Osteoblast (primary cell): ENCODE measurements around the gene CHRNA4. TPM values are rescaled to one million over a fixed set of nuclear protein-coding genes. Genes with fewer than 3 reads are reported as not detected.

Experiments used
- DNase-seq: peaks from one replicate; pipeline ENCODE4 v3.0.0; 2011; ENCODE audit warnings: low spot score, mixed read lengths; ENCODE audit not compliant: insufficient read length; ENCODE audit errors: missing footprints
- H2AFZ ChIP-seq: 2 replicates; pipeline ENCODE4 v1.6.0; 2011; ENCODE audit warnings: mild to moderate bottlenecking, low read length
- H3K27ac ChIP-seq: 2 replicates; pipeline ENCODE4 v1.5.1; 2011; ENCODE audit warnings: mild to moderate bottlenecking, low read depth, low read length, moderate library complexity
- H3K27me3 ChIP-seq: 2 replicates; pipeline ENCODE4 v1.6.0; 2012; ENCODE audit warnings: mild to moderate bottlenecking, control low read depth, inconsistent platforms, low read length, moderate library complexity; ENCODE audit not compliant: insufficient read depth
- H3K36me3 ChIP-seq: 2 replicates; pipeline ENCODE4 v1.5.1; 2011; ENCODE audit warnings: mild to moderate bottlenecking, low read length, control low read depth, moderate library complexity; ENCODE audit not compliant: insufficient read depth
- H3K4me1 ChIP-seq: 2 replicates; pipeline ENCODE4 v1.5.1; 2011; ENCODE audit warnings: mild to moderate bottlenecking, low read length, control low read depth, moderate library complexity; ENCODE audit not compliant: insufficient read depth
- H3K4me2 ChIP-seq: 2 replicates; pipeline ENCODE4 v1.6.0; 2011; ENCODE audit warnings: mild to moderate bottlenecking, low read length; ENCODE audit not compliant: insufficient read depth
- H3K4me3 ChIP-seq: fragments of 200-600 bp; sonication (generic); 3 replicates; pipeline ENCODE4 v1.5.1; 2012; ENCODE audit warnings: mild to moderate bottlenecking, low read length, inconsistent platforms; ENCODE audit not compliant: insufficient read depth
- H3K79me2 ChIP-seq: 2 replicates; pipeline ENCODE4 v1.6.0; 2012; ENCODE audit warnings: mild to moderate bottlenecking, low read length, control low read depth, inconsistent platforms; ENCODE audit not compliant: insufficient read depth
- H3K9me3 ChIP-seq: 2 replicates; pipeline ENCODE4 v1.5.1; 2011; ENCODE audit warnings: low read depth, low read length, control low read depth
- H4K20me1 ChIP-seq: 2 replicates; pipeline ENCODE4 v1.6.0; 2012; ENCODE audit warnings: mild to moderate bottlenecking, low read length, control low read depth; ENCODE audit not compliant: insufficient read depth
- total RNA-seq: library from RNA; depleted of rRNA; stranded (reverse); fragments of >200 nt; gene quantifications from 2 replicates; pipeline ENCODE4 v1.2.3, GENCODE V29; 2012
- TF ChIP-seq, protein P1 (sequence below): IDR thresholded peaks from 2 replicates; pipeline ENCODE4 v1.5.1; 2011; ENCODE audit warnings: mild to moderate bottlenecking, low read depth, low read length, moderate library complexity; ENCODE audit errors: extremely low read depth

Gene CHRNA4
- total RNA-seq, 1 donor = not detected

DNA sequence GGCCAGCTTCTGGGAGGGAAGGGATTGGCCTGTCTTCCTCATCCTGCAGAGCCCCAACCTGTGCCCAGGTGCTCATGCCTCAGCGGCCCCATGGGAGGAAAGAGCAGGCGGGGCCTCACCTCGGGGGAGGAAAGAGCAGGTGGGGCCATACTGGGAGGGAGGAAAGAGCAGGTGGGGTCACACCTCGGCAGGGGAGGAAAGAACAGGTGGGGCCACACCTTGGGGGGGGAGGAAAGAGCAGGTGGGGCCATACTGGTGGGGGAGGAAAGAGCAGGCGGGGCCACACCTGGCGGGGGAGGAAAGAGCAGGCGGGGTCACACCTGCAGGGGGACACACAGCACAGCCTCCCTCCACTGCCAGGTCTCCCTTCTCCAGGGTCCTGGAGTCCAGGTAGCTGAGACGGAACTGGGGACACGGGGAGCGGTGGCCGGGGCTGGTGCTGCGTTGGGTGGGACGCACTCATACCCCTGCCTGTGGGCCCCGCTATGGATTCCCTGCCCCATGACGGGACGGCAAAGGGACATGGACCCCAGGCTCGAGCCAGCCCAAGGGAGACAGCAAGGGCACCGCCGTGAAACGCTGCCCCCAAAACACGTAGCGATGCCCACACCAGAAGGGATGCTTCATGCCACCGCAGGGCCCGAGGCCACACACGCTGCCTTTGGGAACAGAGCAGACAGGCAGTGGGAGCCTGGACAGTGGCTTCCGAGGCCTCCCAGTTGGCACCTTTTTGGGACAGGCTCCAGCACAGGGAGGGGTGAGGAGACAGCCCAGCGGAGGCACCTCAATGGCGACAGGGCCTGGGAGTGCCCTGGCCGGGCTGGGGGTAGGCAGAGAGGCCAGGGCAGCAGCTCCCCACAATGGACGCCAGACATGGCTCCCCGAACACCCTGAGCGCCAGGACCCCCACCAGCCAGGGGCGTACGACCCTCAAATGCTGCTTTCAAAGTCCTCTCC is 43.3 kb upstream of the CHRNA4 start:
- Histone ChIP-seq H3K27me3 (no peaks in the 10 kb centered on the region), H2AFZ (no peak overlapping the region), H3K4me1 (no peaks in the 10 kb centered on the region), H3K27ac (no peak overlapping the region), H3K4me3 (no peak overlapping the region), H3K9me3 (no peaks in the 10 kb centered on the region), H3K4me2 (no peak overlapping the region), H4K20me1 (no peaks in the 10 kb centered on the region), H3K79me2 (no peaks in the 10 kb centered on the region), H3K36me3 (no peaks in the 10 kb centered on the region)
- DNase-seq = no peak
- TF ChIP-seq, protein P1, sequence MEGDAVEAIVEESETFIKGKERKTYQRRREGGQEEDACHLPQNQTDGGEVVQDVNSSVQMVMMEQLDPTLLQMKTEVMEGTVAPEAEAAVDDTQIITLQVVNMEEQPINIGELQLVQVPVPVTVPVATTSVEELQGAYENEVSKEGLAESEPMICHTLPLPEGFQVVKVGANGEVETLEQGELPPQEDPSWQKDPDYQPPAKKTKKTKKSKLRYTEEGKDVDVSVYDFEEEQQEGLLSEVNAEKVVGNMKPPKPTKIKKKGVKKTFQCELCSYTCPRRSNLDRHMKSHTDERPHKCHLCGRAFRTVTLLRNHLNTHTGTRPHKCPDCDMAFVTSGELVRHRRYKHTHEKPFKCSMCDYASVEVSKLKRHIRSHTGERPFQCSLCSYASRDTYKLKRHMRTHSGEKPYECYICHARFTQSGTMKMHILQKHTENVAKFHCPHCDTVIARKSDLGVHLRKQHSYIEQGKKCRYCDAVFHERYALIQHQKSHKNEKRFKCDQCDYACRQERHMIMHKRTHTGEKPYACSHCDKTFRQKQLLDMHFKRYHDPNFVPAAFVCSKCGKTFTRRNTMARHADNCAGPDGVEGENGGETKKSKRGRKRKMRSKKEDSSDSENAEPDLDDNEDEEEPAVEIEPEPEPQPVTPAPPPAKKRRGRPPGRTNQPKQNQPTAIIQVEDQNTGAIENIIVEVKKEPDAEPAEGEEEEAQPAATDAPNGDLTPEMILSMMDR = no peak

GRCh38 chr20:63403403-63404105 is 42.4 kb upstream of the CHRNA4 start:
- no peak overlapping the region for H3K4me2 ChIP-seq
- H3K79me2 ChIP-seq = no peaks in the 10 kb centered on the region
- no peak overlapping the region for H3K27ac ChIP-seq
- H2AFZ ChIP-seq = no peak overlapping the region
- no peak overlapping the region for H3K4me3 ChIP-seq
- no peaks in the 10 kb centered on the region for H3K4me1 ChIP-seq
- no peak for DNase-seq
- no peaks in the 10 kb centered on the region for H4K20me1 ChIP-seq
- no peaks in the 10 kb centered on the region for H3K27me3 ChIP-seq
- TF ChIP-seq, protein P1 = no peak
- no peaks in the 10 kb centered on the region for H3K36me3 ChIP-seq
- H3K9me3 ChIP-seq = no peaks in the 10 kb centered on the region

- H4K20me1 ChIP-seq = no peaks in the 10 kb centered on the region
- no peaks in the 10 kb centered on the region for H3K36me3 ChIP-seq
- no peaks in the 10 kb centered on the region for H3K9me3 ChIP-seq
- TF ChIP-seq, protein P1 = no peak
- no peak for DNase-seq
- no peak overlapping the region for H3K4me2 ChIP-seq
- no peak overlapping the region for H2AFZ ChIP-seq
- no peaks in the 10 kb centered on the region for H3K4me1 ChIP-seq
- no peak overlapping the region for H3K27ac ChIP-seq
- no peaks in the 10 kb centered on the region for H3K27me3 ChIP-seq
- H3K79me2 ChIP-seq = no peaks in the 10 kb centered on the region
- H3K4me3 ChIP-seq = no peak overlapping the region
Measured at GRCh38 chr20:63402860-63403220, 41.7 kb upstream of the CHRNA4 start.

DNA sequence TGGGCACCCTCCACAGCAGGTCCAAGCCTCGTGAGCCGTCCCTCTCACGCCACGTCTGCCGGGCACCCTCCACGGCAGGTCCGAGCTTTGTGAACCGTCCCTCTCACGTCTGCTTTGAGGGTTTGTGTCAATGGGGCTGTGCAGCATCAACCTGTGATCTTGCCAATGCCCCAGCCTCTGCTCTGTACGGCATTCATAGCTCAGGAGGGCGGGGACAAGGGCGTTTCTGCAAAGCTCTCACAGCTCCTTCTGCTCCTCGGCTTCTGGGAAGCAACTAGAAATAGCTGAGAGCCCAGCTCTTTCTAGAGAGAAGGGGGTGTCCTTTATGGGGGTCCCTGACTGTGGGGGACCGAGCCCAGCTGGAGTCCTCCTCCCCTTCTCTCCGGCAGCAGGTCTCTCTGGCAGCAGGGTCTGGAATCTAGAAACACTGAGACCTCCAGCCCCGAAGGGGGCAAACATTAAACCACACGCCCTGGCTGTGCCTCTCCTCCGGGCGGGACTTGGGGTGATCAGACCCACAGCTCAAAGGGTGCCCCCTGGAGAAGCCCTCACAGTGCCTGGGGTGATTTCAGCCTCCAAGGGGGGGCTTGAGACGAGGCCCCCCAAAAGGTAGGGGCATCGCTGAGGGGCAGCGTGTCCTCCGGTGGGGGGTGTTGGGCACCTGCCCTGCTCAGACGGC is 41.2 kb upstream of the CHRNA4 start:
- Histone ChIP-seq H4K20me1 (no peaks in the 10 kb centered on the region), H3K79me2 (no peaks in the 10 kb centered on the region), H3K27me3 (no peaks in the 10 kb centered on the region), H3K9me3 (no peaks in the 10 kb centered on the region), H3K27ac (no peak overlapping the region), H3K36me3 (no peaks in the 10 kb centered on the region), H3K4me3 (no peak overlapping the region), H2AFZ (no peak overlapping the region), H3K4me2 (no peak overlapping the region), H3K4me1 (no peaks in the 10 kb centered on the region)
- TF ChIP-seq, protein P1 = no peak
- no peak for DNase-seq
